ENCODE measurements around the gene PCBP3.

GRCh38 chr21:45830720-45831366 lies 187.3 kb downstream of the PCBP3 start:
- TF ChIP-seq CTCF (IDR thresholded peaks at IDR 0.05; ENCODE audit: low read depth, low read length): no peak
- TF ChIP-seq POLR2A (IDR thresholded peaks at IDR 0.05; ENCODE audit: extremely low read depth, insufficient read length): no peak
- TF ChIP-seq MYC (IDR thresholded peaks at IDR 0.05; ENCODE audit: low read depth, low read length): no peak
